GM23248 (cell line): Measurements from ENCODE around the gene DGKG. TPM values are rescaled to one million over a fixed set of nuclear protein-coding genes. Genes with fewer than 3 reads are reported as not detected.
A peak's percentile ranks its signal among the peaks of the same experiment; 100 is the strongest.

ENCODE experiments used
- DNase-seq: peaks from one replicate; pipeline ENCODE4 v3.0.0-alpha.2; 2015
- H2AFZ ChIP-seq: fragments of 200-600 bp; sonication (generic); 2 replicates; pipeline ENCODE4 v1.6.1; 2016; ENCODE audit warnings: antibody characterized with exemption
- H3F3A ChIP-seq: fragments of 200-600 bp; sonication (generic); 2 replicates; pipeline ENCODE4 v1.6.1; 2016; ENCODE audit warnings: mild to moderate bottlenecking, antibody characterized with exemption, mixed run types; ENCODE audit not compliant: insufficient read depth
- H3K27ac ChIP-seq: fragments of 200-600 bp; sonication (generic); 2 replicates; pipeline ENCODE4 v1.5.1; 2016; ENCODE audit warnings: mild to moderate bottlenecking
- H3K27me3 ChIP-seq: fragments of 200-600 bp; sonication (generic); replicated peaks from 2 replicates; pipeline ENCODE4 v1.6.1; 2016; ENCODE audit warnings: mild to moderate bottlenecking; ENCODE audit not compliant: insufficient read depth
- H3K36me3 ChIP-seq: fragments of 200-600 bp; sonication (generic); 2 replicates; pipeline ENCODE4 v1.6.1; 2016; ENCODE audit warnings: low read depth, mild to moderate bottlenecking
- H3K4me1 ChIP-seq: fragments of 200-600 bp; sonication (generic); 2 replicates; pipeline ENCODE4 v1.6.1; 2016; ENCODE audit warnings: mild to moderate bottlenecking; ENCODE audit not compliant: insufficient read depth
- H3K4me2 ChIP-seq: fragments of 200-600 bp; sonication (generic); one replicate; pipeline ENCODE4 v1.6.1; 2016; ENCODE audit warnings: mild to moderate bottlenecking; ENCODE audit not compliant: unreplicated experiment
- H3K4me3 ChIP-seq: fragments of 200-600 bp; sonication (generic); 2 replicates; pipeline ENCODE4 v1.5.1; 2016; ENCODE audit warnings: mild to moderate bottlenecking
- H3K79me2 ChIP-seq: fragments of 200-600 bp; sonication (generic); 2 replicates; pipeline ENCODE4 v1.6.1; 2016; ENCODE audit warnings: mild to moderate bottlenecking; ENCODE audit not compliant: insufficient read depth
- H3K9ac ChIP-seq: fragments of 200-600 bp; sonication (generic); 2 replicates; pipeline ENCODE4 v1.6.1; 2016; ENCODE audit warnings: mild to moderate bottlenecking
- H3K9me2 ChIP-seq: fragments of 200-600 bp; sonication (generic); 2 replicates; pipeline ENCODE4 v1.6.1; 2016; ENCODE audit warnings: mixed run types, mild to moderate bottlenecking, moderate library complexity; ENCODE audit not compliant: insufficient read depth
- H3K9me3 ChIP-seq: fragments of 200-600 bp; sonication (generic); one replicate; pipeline ENCODE4 v1.6.1; 2017; ENCODE audit warnings: low read depth
- H4K20me1 ChIP-seq: fragments of 200-600 bp; sonication (generic); 2 replicates; pipeline ENCODE4 v1.6.0; 2016; ENCODE audit not compliant: insufficient read depth
- EZH2 ChIP-seq: fragments of 200-600 bp; sonication (generic); IDR thresholded peaks from 2 replicates; pipeline ENCODE4 v1.6.1; 2018; ENCODE audit warnings: antibody characterized with exemption, mild to moderate bottlenecking; ENCODE audit not compliant: insufficient read depth, poor library complexity, severe bottlenecking
- EZH2phosphoT487 ChIP-seq: fragments of 200-600 bp; sonication (generic); IDR thresholded peaks from 2 replicates; pipeline ENCODE4 v1.6.1; 2018; ENCODE audit warnings: antibody characterized with exemption, moderate library complexity, mild to moderate bottlenecking, low read depth; ENCODE audit not compliant: insufficient read depth
- WGBS, 2 experiments: methylation state at CpG; one replicate each; pipeline ENCODE4 v1.1.6; 2015 to 2017; ENCODE audit warnings: low lambda C conversion rate in 2 of 2, low coverage in 1 of 2; ENCODE audit errors: missing lambda C conversion rate in 2 of 2; 5-methylcytosine and 5-hydroxymethylcytosine counted together
- in situ Hi-C: fragments of 300-500 bp; cut with MboI; formaldehyde crosslinking; loops from 2 replicates; pipeline ENCODE4 v1.15.0; 2020
- polyA plus RNA-seq: library from polyadenylated mRNA; unstranded; fragments of >200 nt; fragmentation: Nextera tagmentation; extraction: Ambion mirVana; gene quantifications from 2 replicates; pipeline ENCODE4 v1.2.1, GENCODE V29; 2016
- total RNA-seq: library from RNA; depleted of rRNA; stranded (reverse); fragments of >200 nt; shearing (Covaris generic); gene quantifications from 2 replicates; pipeline ENCODE4 v1.2.3, GENCODE V29; 2014

DGKG gene
- total and polyA plus RNA-seq, 2 experiments from 2014 or later = not detected

- Histone ChIP-seq H2AFZ (peak overlapping the region; percentile 85), H3F3A (peaks cover 41% of the 10 kb centered on the region), H3K79me2 (peaks cover 40% of the 10 kb centered on the region), H3K27me3 (peaks cover 6% of the 10 kb centered on the region; the same call in 1 of the 2 replicates), H4K20me1 (no peaks in the 10 kb centered on the region), H3K4me1 (peaks cover 36% of the 10 kb centered on the region), H3K9ac (peak overlapping the region; percentile 88), H3K27ac (peak overlapping the region; percentile 77), H3K9me2 (no peaks in the 10 kb centered on the region), H3K36me3 (no peaks in the 10 kb centered on the region), H3K4me3 (peak overlapping the region; percentile 87), H3K4me2 (peak overlapping the region; percentile 87), H3K9me3 (no peaks in the 10 kb centered on the region)
- TF ChIP-seq EZH2phosphoT487 (no peak), EZH2 (no peak)
- in situ Hi-C loops = no loop called here
- peak; percentile 90 for DNase-seq
- 1% methylated on average over 42 to 63 of the region's 69 CpGs for whole genome bisulfite sequencing, 2 experiments
Observed at GRCh38 chr3:186108106-186108940, 253.7 kb downstream of the DGKG start.

- peak; percentile 86 for DNase-seq
- Histone ChIP-seq H3F3A (peaks cover 49% of the 10 kb centered on the region), H3K9me3 (no peaks in the 10 kb centered on the region), H3K27me3 (peaks cover 3% of the 10 kb centered on the region; the same call in 1 of the 2 replicates), H4K20me1 (no peaks in the 10 kb centered on the region), H3K9me2 (no peaks in the 10 kb centered on the region), H3K79me2 (peaks cover 40% of the 10 kb centered on the region), H3K4me1 (peaks cover 37% of the 10 kb centered on the region), H3K9ac (peak overlapping the region; percentile 88), H3K4me3 (peak overlapping the region; percentile 87), H3K36me3 (no peaks in the 10 kb centered on the region; the same call in 1 of the 2 replicates), H2AFZ (peak overlapping the region; percentile 85), H3K27ac (peak overlapping the region; percentile 77), H3K4me2 (peak overlapping the region; percentile 87)
- TF ChIP-seq EZH2 (no peak), EZH2phosphoT487 (no peak)
- in situ Hi-C loops = no loop called here
- WGBS, 2 experiments = 10 to 11% methylated on average over 43 to 45 of the region's 45 CpGs
Observed at GRCh38 chr3:186107215-186108105, 254.6 kb downstream of the DGKG start.

GRCh38 chr3:186105543-186105942, 256.5 kb downstream of the DGKG start:
- Histone ChIP-seq H2AFZ (no peak overlapping the region), H3K4me3 (no peak overlapping the region), H3K4me2 (no peak overlapping the region), H3K27ac (no peak overlapping the region), H3K4me1 (peaks cover 35% of the 10 kb centered on the region), H3K36me3 (no peaks in the 10 kb centered on the region; the same call in 1 of the 2 replicates), H4K20me1 (no peaks in the 10 kb centered on the region), H3F3A (peaks cover 47% of the 10 kb centered on the region), H3K9me2 (no peaks in the 10 kb centered on the region), H3K27me3 (no peaks in the 10 kb centered on the region), H3K79me2 (peaks cover 51% of the 10 kb centered on the region), H3K9ac (no peak overlapping the region), H3K9me3 (no peaks in the 10 kb centered on the region)
- WGBS, 2 experiments = 94 to 99% methylated on average over 6 of the region's 6 CpGs
- in situ Hi-C loops = no loop called here
- TF ChIP-seq EZH2 (no peak), EZH2phosphoT487 (no peak)
- no peak for DNase-seq

GRCh38 chr3:186102687-186103086, 259.3 kb downstream of the DGKG start:
- no peak overlapping the region for H2AFZ ChIP-seq
- no peak overlapping the region for H3K9ac ChIP-seq
- peaks cover 44% of the 10 kb centered on the region for H3K4me1 ChIP-seq
- H3K79me2 ChIP-seq = peaks cover 42% of the 10 kb centered on the region
- no peak overlapping the region for H3K4me3 ChIP-seq
- no peak for TF ChIP-seq EZH2phosphoT487
- no peak for TF ChIP-seq EZH2
- no peak overlapping the region for H3K27ac ChIP-seq
- no peaks in the 10 kb centered on the region; the same call in 1 of the 2 replicates for H3K36me3 ChIP-seq
- in situ Hi-C loops = no loop called here
- H4K20me1 ChIP-seq = no peaks in the 10 kb centered on the region
- H3K9me2 ChIP-seq = no peaks in the 10 kb centered on the region
- no peaks in the 10 kb centered on the region for H3K9me3 ChIP-seq
- 37 to 39% methylated on average over 4 of the region's 4 CpGs for WGBS, 2 experiments
- no peak overlapping the region for H3K4me2 ChIP-seq
- DNase-seq = peak; percentile 34
- no peaks in the 10 kb centered on the region for H3K27me3 ChIP-seq
- H3F3A ChIP-seq = peaks cover 42% of the 10 kb centered on the region
